Lower leg skin (tissue), 4 donors: Measurements from ENCODE around the gene KSR2. TPM values are rescaled to one million over a fixed set of nuclear protein-coding genes. Genes with fewer than 3 reads are reported as not detected.

Source experiments
- DNase-seq, 2 donors: peaks; one replicate each; pipeline ENCODE4 v3.0.0-alpha.2; 2019; ENCODE audit warnings: low spot score in 2 of 2
- H3K4me3 ChIP-seq: fragments of 200-600 bp; sonication (generic); 2 replicates; pipeline ENCODE4 v1.5.1; 2017; ENCODE audit warnings: mild to moderate bottlenecking, low read depth; ENCODE audit not compliant: poor library complexity, severe bottlenecking
- POLR2A ChIP-seq, 2 donors: fragments of 450-650 bp; IDR thresholded peaks; one replicate each; pipeline ENCODE4 v1.6.1; 2016 to 2017; ENCODE audit warnings: antibody characterized with exemption in 2 of 2, mild to moderate bottlenecking in 1 of 2, moderate library complexity in 1 of 2
- WGBS, 2 donors: methylation state at CpG; one replicate each; pipeline ENCODE4 v1.1.5; 2018; 5-methylcytosine and 5-hydroxymethylcytosine counted together
- intact Hi-C: fragments of 100-400 bp; cut with DNase I; formaldehyde crosslinking; loops from one replicate; pipeline ENCODE4 v1.15.0; 2023; ENCODE audit warnings: low total_unique reads
- total RNA-seq, 4 donors: library from RNA; depleted of rRNA; stranded (reverse); fragments of >200 nt; gene quantifications; one replicate each; pipeline ENCODE4 v1.1.0, GENCODE V29; 2016
- TF ChIP-seq, protein P1 (sequence below), 3 donors: fragments of 450-650 bp; IDR thresholded peaks; one replicate each; pipeline ENCODE4 v1.5.1; 2016; ENCODE audit warnings: antibody characterized with exemption in 3 of 3, mild to moderate bottlenecking in 3 of 3, moderate library complexity in 2 of 3

The KSR2 gene
- total RNA-seq, 4 donors from 2014 or later = 0.17 to 0.84 (median 0.35) TPM

DNA sequence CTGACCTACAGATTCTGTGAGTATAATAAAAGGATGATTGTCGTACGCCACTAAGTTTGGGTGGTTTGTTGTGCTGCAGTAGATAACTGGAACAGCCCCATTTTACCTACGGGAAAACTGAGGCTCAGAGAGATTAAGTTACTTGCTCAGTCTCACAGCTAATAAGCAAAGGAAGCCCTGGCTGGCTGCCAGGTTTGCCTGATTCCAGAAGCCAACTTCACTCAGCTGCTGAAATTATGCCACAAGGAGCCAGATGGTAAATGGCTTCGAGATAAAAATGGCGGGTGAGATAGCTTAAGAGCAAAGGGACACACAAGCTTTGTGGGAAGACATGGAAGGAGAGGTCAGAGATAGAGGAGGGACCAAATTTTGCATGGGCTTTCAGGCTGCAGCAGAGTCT is 415.8 kb downstream of the KSR2 start:
- 81 to 90% methylated on average over 5 of the region's 5 CpGs for WGBS, 2 donors
- no peak overlapping the region for H3K4me3 ChIP-seq
- intact Hi-C loops = no loop called here
- TF ChIP-seq POLR2A (IDR thresholded peaks at IDR 0.05) = no peak
- TF ChIP-seq, protein P1, sequence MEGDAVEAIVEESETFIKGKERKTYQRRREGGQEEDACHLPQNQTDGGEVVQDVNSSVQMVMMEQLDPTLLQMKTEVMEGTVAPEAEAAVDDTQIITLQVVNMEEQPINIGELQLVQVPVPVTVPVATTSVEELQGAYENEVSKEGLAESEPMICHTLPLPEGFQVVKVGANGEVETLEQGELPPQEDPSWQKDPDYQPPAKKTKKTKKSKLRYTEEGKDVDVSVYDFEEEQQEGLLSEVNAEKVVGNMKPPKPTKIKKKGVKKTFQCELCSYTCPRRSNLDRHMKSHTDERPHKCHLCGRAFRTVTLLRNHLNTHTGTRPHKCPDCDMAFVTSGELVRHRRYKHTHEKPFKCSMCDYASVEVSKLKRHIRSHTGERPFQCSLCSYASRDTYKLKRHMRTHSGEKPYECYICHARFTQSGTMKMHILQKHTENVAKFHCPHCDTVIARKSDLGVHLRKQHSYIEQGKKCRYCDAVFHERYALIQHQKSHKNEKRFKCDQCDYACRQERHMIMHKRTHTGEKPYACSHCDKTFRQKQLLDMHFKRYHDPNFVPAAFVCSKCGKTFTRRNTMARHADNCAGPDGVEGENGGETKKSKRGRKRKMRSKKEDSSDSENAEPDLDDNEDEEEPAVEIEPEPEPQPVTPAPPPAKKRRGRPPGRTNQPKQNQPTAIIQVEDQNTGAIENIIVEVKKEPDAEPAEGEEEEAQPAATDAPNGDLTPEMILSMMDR (IDR thresholded peaks at IDR 0.05) = no peak
- DNase-seq = no peak

DNA sequence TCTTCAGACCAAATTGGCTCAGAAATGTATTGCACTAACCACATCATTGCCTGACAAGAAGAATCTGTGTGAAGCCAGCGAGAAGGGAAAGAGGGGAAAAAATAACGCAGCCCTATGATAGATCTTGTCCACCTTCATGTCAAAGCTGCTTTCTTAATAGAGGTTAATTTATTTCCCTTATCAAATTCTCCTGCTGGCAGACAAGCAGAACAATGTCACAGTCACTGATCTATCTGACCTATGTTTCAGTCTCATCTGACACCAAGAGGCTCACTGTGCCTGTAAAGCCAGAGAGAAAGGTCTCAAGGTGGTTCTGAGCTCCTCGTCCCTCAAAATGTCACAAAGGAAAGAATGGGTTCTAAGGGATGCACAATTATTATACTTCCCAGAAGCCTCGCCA is 417.1 kb downstream of the KSR2 start:
- intact Hi-C loops = no loop called here
- no peak for DNase-seq
- 64 to 65% methylated on average over 4 of the region's 4 CpGs for WGBS, 2 donors
- no peak overlapping the region for H3K4me3 ChIP-seq
- TF ChIP-seq, protein P1 (IDR thresholded peaks at IDR 0.05) = no peak
- TF ChIP-seq POLR2A (IDR thresholded peaks at IDR 0.05) = no peak

DNA sequence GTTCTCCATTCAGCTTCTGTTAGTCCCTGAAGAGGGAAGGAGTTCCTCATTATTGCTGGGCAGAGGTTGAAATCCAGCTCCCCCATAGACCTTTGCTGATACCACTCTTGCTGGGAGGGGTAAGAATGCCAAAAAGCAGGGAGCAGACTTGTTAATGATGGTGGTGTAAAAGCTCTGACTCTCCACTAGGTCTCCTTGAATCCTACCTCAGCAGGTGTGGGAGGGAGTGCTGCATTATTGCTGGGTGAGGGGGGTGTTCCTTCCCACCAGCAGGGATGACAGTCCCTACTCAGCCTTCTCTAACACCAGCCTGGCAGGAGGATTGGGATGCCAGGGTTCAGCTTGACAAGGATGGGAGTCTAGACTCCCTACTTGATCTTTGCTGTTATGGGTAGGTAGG is 421.6 kb downstream of the KSR2 start:
- H3K4me3 ChIP-seq = no peak overlapping the region
- no peak for TF ChIP-seq POLR2A (IDR thresholded peaks at IDR 0.05)
- TF ChIP-seq, protein P1 (IDR thresholded peaks at IDR 0.05) = no peak
- no peak for DNase-seq
- intact Hi-C loops = no loop called here

DNA sequence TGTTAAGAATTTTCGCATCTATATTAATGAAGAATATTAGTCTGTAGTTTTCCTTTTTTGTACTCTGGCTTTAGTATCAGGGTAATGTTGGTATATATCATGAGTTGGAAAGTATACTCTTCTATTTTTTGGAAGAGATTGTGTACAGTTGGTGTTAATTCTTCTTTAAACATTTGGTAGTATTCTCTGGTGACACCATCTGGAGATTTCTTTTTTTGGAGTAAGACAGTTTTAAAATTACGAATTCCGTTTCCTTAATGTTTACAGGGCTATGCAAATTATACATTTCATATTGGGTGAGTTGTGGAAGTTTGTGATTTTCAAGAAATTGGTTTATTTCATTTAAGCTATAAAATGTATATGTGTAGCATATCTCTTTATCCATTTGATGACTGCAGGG is 423.6 kb downstream of the KSR2 start:
- no peak for TF ChIP-seq POLR2A (IDR thresholded peaks at IDR 0.05)
- TF ChIP-seq, protein P1 (IDR thresholded peaks at IDR 0.05) = no peak
- 80 to 85% methylated on average over 3 of the region's 3 CpGs for WGBS, 2 donors
- no peak overlapping the region for H3K4me3 ChIP-seq

DNA sequence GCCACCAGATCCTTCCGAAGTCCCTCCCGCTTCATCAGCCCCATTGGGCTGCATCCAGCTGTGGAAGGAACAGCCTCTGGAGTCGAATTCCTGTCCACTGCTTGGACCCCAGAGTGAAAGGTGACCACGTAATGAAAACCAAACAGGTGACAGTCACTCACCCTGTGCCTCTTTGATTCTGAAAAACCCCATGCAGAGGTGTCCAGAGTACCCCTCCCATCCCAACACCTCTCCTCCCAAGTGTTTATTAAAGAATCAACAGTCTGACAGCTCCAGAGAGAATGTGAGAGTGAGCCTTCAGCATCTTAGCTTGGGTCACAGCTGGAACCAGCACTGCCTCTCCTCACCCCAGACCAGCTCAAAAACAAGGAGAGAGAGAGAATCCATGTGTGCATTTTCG is 428.8 kb downstream of the KSR2 start:
- TF ChIP-seq, protein P1 (IDR thresholded peaks at IDR 0.05) = no peak
- TF ChIP-seq POLR2A (IDR thresholded peaks at IDR 0.05) = no peak
- WGBS, 2 donors = 65 to 67% methylated on average over 5 of the region's 5 CpGs
- DNase-seq = no peak
- intact Hi-C loops = no loop called here
- H3K4me3 ChIP-seq = no peak overlapping the region

More for the DNA sequence above, 423.6 kb downstream of the KSR2 start:
- intact Hi-C loops = no loop called here
- no peak for DNase-seq

DNA sequence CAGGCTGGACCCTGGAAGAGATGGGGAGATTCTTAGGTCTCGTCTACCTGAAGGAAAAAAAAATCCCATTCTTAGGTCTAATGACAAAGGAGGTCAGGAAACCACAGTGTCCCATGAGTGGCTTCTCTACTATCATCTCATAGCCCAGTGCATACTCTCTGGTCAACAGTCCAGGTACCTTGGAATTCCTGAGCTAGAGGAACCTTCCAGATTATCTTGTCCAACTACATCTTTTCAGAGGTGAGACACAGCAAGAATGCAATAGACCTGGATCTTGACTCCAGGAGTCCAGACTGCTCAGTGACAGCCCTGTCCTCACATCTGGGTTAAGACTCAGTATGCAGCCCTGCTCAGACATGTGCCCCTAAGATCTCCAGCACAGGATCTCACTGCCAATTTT is 429.9 kb downstream of the KSR2 start:
- WGBS, 2 donors = 72 to 90% methylated on average over 1 of the region's 1 CpG
- TF ChIP-seq, protein P1 (IDR thresholded peaks at IDR 0.05) = no peak
- TF ChIP-seq POLR2A (IDR thresholded peaks at IDR 0.05) = no peak
- intact Hi-C loops = no loop called here
- DNase-seq = no peak
- H3K4me3 ChIP-seq = no peak overlapping the region
